H1 (cell line): ENCODE results near the gene CCDC178.

Source experiments
- CBX5 ChIP-seq: fragments of 300-800, 300-1000 bp; sonication (generic); IDR thresholded peaks from 2 replicates; pipeline ENCODE4 v1.7.1; 2016; ENCODE audit warnings: antibody characterized with exemption, low read length, low read depth
- CTCF ChIP-seq, 3 experiments: IDR thresholded peaks; 1 replicate in 2 of 3; 2 replicates in 1 of 3; pipeline versions ENCODE4 v1.5.1 to v1.6.1; 2011; ENCODE audit warnings: low read length in 3 of 3, mild to moderate bottlenecking in 3 of 3, inconsistent platforms in 2 of 3, low read depth in 1 of 3, moderate library complexity in 1 of 3; ENCODE audit not compliant: insufficient read depth in 1 of 3; ENCODE audit errors: control extremely low read depth in 1 of 3
- EP300 ChIP-seq, 2 experiments: IDR thresholded peaks; 1 replicate in 1 of 2; 2 replicates in 1 of 2; pipeline ENCODE4 v1.6.1; 2011 to 2012; ENCODE audit warnings: low read depth in 2 of 2, low read length in 2 of 2, mild to moderate bottlenecking in 2 of 2, borderline replicate concordance in 1 of 2, inconsistent platforms in 1 of 2, moderate library complexity in 1 of 2
- EZH2 ChIP-seq: fragments of 200-600 bp; sonication (generic); IDR thresholded peaks from 2 replicates; pipeline ENCODE4 v1.7.1; 2012; ENCODE audit warnings: low read depth, mild to moderate bottlenecking, moderate library complexity, low read length, inconsistent platforms; ENCODE audit not compliant: severe bottlenecking
- JUN ChIP-seq: IDR thresholded peaks from 2 replicates; pipeline ENCODE4 v1.6.1; 2011; ENCODE audit warnings: low read depth, mild to moderate bottlenecking, improper control_type of control experiment, low read length
- NRF1 ChIP-seq: IDR thresholded peaks from 2 replicates; pipeline ENCODE4 v1.6.1; 2011; ENCODE audit warnings: mild to moderate bottlenecking, low read depth, low read length, improper control_type of control experiment
- POLR2A ChIP-seq, 2 experiments: IDR thresholded peaks; 1 replicate in 1 of 2; 2 replicates in 1 of 2; pipeline ENCODE4 v1.6.1; 2011; ENCODE audit warnings: low read depth in 2 of 2, low read length in 2 of 2, mild to moderate bottlenecking in 2 of 2; ENCODE audit errors: control extremely low read depth in 1 of 2
- RAD21 ChIP-seq, 2 experiments: IDR thresholded peaks in 1 of 2; conservative IDR thresholded peaks in 1 of 2; 2 replicates each; pipeline ENCODE4 v1.6.1; 2011; ENCODE audit warnings: low read depth in 2 of 2, low read length in 2 of 2, improper control_type of control experiment in 1 of 2, inconsistent platforms in 1 of 2, mild to moderate bottlenecking in 1 of 2, moderate library complexity in 1 of 2
- RFX5 ChIP-seq: IDR thresholded peaks from 2 replicates; pipeline ENCODE4 v1.6.1; 2011; ENCODE audit warnings: low read depth, low read length, improper control_type of control experiment, borderline replicate concordance
- SP1 ChIP-seq: IDR thresholded peaks from 2 replicates; pipeline ENCODE4 v1.6.1; 2011; ENCODE audit warnings: low read depth, low read length
- SUZ12 ChIP-seq: fragments of 200-600 bp; sonication (generic); IDR thresholded peaks from 2 replicates; pipeline ENCODE4 v1.6.1; 2012; ENCODE audit warnings: mild to moderate bottlenecking, inconsistent platforms, low read length, moderate library complexity, mixed read lengths
- TEAD4 ChIP-seq: IDR thresholded peaks from 2 replicates; pipeline ENCODE4 v1.6.1; 2012; ENCODE audit warnings: low read depth, low read length, inconsistent platforms, mixed read lengths
- ZNF274 ChIP-seq: IDR thresholded peaks from 2 replicates; pipeline ENCODE4 v1.7.0; 2012; ENCODE audit warnings: low read length, borderline replicate concordance; ENCODE audit errors: extremely low read depth

- no peak for TF ChIP-seq POLR2A (IDR thresholded peaks at IDR 0.05; ENCODE audit: control extremely low read depth in 1 of 2, low read depth in 2 of 2, low read length in 2 of 2)
- TF ChIP-seq CTCF (IDR thresholded peaks at IDR 0.05; ENCODE audit: control extremely low read depth in 1 of 3, insufficient read depth in 1 of 3, low read depth in 1 of 3, low read length in 3 of 3): no peak
- TF ChIP-seq RFX5: no peak
- TF ChIP-seq EP300 (IDR thresholded peaks at IDR 0.05; ENCODE audit: borderline replicate concordance in 1 of 2, low read depth in 2 of 2, low read length in 2 of 2): no peak
- no peak for TF ChIP-seq SUZ12
- no peak for TF ChIP-seq JUN
- TF ChIP-seq EZH2: no peak
- no peak for TF ChIP-seq SP1
- TF ChIP-seq CBX5: no peak
- no peak for TF ChIP-seq ZNF274
- no peak for TF ChIP-seq NRF1
- no peak for TF ChIP-seq RAD21 (IDR thresholded peaks at IDR 0.05 in 1 of 2, conservative IDR thresholded peaks at IDR 0.05 in 1 of 2; ENCODE audit: low read depth in 2 of 2, low read length in 2 of 2)
- no peak for TF ChIP-seq TEAD4
These were observed 70.6 kb downstream of the CCDC178 start for GRCh38 chr18:33369711-33370449.
